Breast epithelium (tissue), 4 donors: ENCODE results near the gene AGRN. TPM values are rescaled to one million over a fixed set of nuclear protein-coding genes. Genes with fewer than 3 reads are reported as not detected.

Source experiments
- DNase-seq, 2 donors: peaks; one replicate each; pipeline ENCODE4 v3.0.0-alpha.2; 2019; ENCODE audit warnings: low spot score in 2 of 2
- H3K27ac ChIP-seq, 2 donors: fragments of 200-600 bp; sonication (generic) in 1 of 2; one replicate each; pipeline ENCODE4 v1.5.1; 2016 to 2019; ENCODE audit warnings: mild to moderate bottlenecking in 1 of 2
- H3K27me3 ChIP-seq, 2 donors: fragments of 200-600 bp; sonication (generic) in 1 of 2; one replicate each; pipeline versions ENCODE4 v1.5.1 to v1.6.0; 2017 to 2019; ENCODE audit warnings: control low read depth in 1 of 2, mild to moderate bottlenecking in 1 of 2
- H3K36me3 ChIP-seq: fragments of 200-600 bp; one replicate; pipeline ENCODE4 v1.5.1; 2019
- H3K4me1 ChIP-seq, 2 donors: fragments of 200-600 bp; sonication (generic); one replicate each; pipeline ENCODE4 v1.5.1; 2016 to 2019; ENCODE audit warnings: control low read depth in 1 of 2
- H3K4me3 ChIP-seq, 3 donors: fragments of 200-600 bp; sonication (generic); 1 replicate in 2 of 3; 2 replicates in 1 of 3; pipeline ENCODE4 v1.5.1; 2016 to 2019; ENCODE audit warnings: mild to moderate bottlenecking in 3 of 3, moderate library complexity in 2 of 3
- H3K9me3 ChIP-seq, 2 donors: fragments of 200-600 bp; sonication (generic) in 1 of 2; one replicate each; pipeline ENCODE4 v1.5.1; 2016 to 2019; ENCODE audit warnings: control low read depth in 1 of 2
- CTCF ChIP-seq, 3 donors: fragments of 450-650 bp; IDR thresholded peaks; one replicate each; pipeline ENCODE4 v1.5.1; 2016 to 2017; ENCODE audit warnings: antibody characterized with exemption in 3 of 3, mild to moderate bottlenecking in 3 of 3, moderate library complexity in 3 of 3
- POLR2A ChIP-seq: fragments of 450-650 bp; IDR thresholded peaks from one replicate; pipeline ENCODE4 v1.6.1; 2016; ENCODE audit warnings: antibody characterized with exemption, mild to moderate bottlenecking, moderate library complexity
- POLR2AphosphoS5 ChIP-seq, 3 donors: sonication (generic); formaldehyde crosslinking; IDR thresholded peaks; one replicate each; pipeline ENCODE4 v1.6.1; 2017; ENCODE audit warnings: antibody characterized with exemption in 3 of 3
- intact Hi-C: fragments of 100-400 bp; cut with DNase I; formaldehyde crosslinking; loops from one replicate; pipeline ENCODE4 v1.15.1; 2023; ENCODE audit warnings: low total_unique reads
- total RNA-seq, 3 donors: library from RNA; depleted of rRNA; stranded (reverse); fragments of >200 nt; gene quantifications; one replicate each; pipeline ENCODE4 v1.1.0, GENCODE V29; 2016

AGRN gene
- total RNA-seq, 3 donors from 2014 or later = 9.1 to 37.0 (median 30.5) TPM

- no peaks in the 10 kb centered on the region for H3K36me3 ChIP-seq
- no peak overlapping the region for H3K4me3 ChIP-seq
- no peak overlapping the region for H3K27ac ChIP-seq
- DNase-seq = no peak
- H3K4me1 ChIP-seq = no peaks in the 10 kb centered on the region
- no peak for TF ChIP-seq POLR2A
- no peak for TF ChIP-seq CTCF (IDR thresholded peaks at IDR 0.05)
- TF ChIP-seq POLR2AphosphoS5 (IDR thresholded peaks at IDR 0.05) = no peak
- intact Hi-C loops = no loop called here
- no peaks in the 10 kb centered on the region for H3K27me3 ChIP-seq
- H3K9me3 ChIP-seq = no peaks in the 10 kb centered on the region
Measured at GRCh38 chr1:1086911-1087341, 67.0 kb downstream of the AGRN start.

GRCh38 chr1:1087351-1088028 is 67.6 kb downstream of the AGRN start:
- no peaks in the 10 kb centered on the region for H3K36me3 ChIP-seq
- DNase-seq = no peak
- H3K27me3 ChIP-seq = no peaks in the 10 kb centered on the region
- no peak overlapping the region for H3K4me3 ChIP-seq
- no peaks in the 10 kb centered on the region for H3K9me3 ChIP-seq
- TF ChIP-seq POLR2A = no peak
- no peak for TF ChIP-seq POLR2AphosphoS5 (IDR thresholded peaks at IDR 0.05)
- no peak for TF ChIP-seq CTCF (IDR thresholded peaks at IDR 0.05)
- H3K4me1 ChIP-seq = no peaks in the 10 kb centered on the region
- intact Hi-C loops = no loop called here
- no peak overlapping the region for H3K27ac ChIP-seq

- H3K36me3 ChIP-seq = no peaks in the 10 kb centered on the region
- H3K4me3 ChIP-seq = no peak overlapping the region
- DNase-seq = no peak
- intact Hi-C loops = no loop called here
- no peak overlapping the region for H3K27ac ChIP-seq
- TF ChIP-seq POLR2AphosphoS5 (IDR thresholded peaks at IDR 0.05) (no peak), POLR2A (no peak), CTCF (IDR thresholded peaks at IDR 0.05) (no peak)
- no peaks in the 10 kb centered on the region for H3K27me3 ChIP-seq
- H3K4me1 ChIP-seq = no peaks in the 10 kb centered on the region
- H3K9me3 ChIP-seq = no peaks in the 10 kb centered on the region
Measured at GRCh38 chr1:1088029-1088800, 68.3 kb downstream of the AGRN start.

- intact Hi-C loops = no loop called here
- no peaks in the 10 kb centered on the region for H3K36me3 ChIP-seq
- no peaks in the 10 kb centered on the region for H3K4me1 ChIP-seq
- H3K27ac ChIP-seq = no peak overlapping the region
- DNase-seq = no peak
- TF ChIP-seq CTCF (IDR thresholded peaks at IDR 0.05) = no peak
- TF ChIP-seq POLR2A = no peak
- H3K9me3 ChIP-seq = no peaks in the 10 kb centered on the region
- H3K4me3 ChIP-seq = no peak overlapping the region
- H3K27me3 ChIP-seq = no peaks in the 10 kb centered on the region
Measured at GRCh38 chr1:1088801-1089680, 69.1 kb downstream of the AGRN start.
